HepG2 (cell line): ENCODE results near the gene PUS1. TPM values are rescaled to one million over a fixed set of nuclear protein-coding genes. Genes with fewer than 3 reads are reported as not detected.

Experiments used
- FOXK2 ChIP-seq: fragments of 450-650 bp; IDR thresholded peaks from 2 replicates; pipeline ENCODE4 v1.6.1; 2016
- HNF1A ChIP-seq, 2 experiments: sonication (generic) in 1 of 2; formaldehyde crosslinking in 1 of 2; IDR thresholded peaks; 2 replicates each; pipeline versions ENCODE4 v1.4.0 to v1.6.1; 2016 to 2020; ENCODE audit warnings: borderline replicate concordance in 1 of 2, low read depth in 1 of 2, mild to moderate bottlenecking in 1 of 2, missing genetic modification reagents in 1 of 2
- JUNB ChIP-seq: sonication (generic); formaldehyde crosslinking; IDR thresholded peaks from 2 replicates; pipeline ENCODE4 v1.8.0; 2022; ENCODE audit warnings: missing genetic modification reagents, mild to moderate bottlenecking, borderline replicate concordance
- MNT ChIP-seq: fragments of 450-650 bp; IDR thresholded peaks from 2 replicates; pipeline ENCODE4 v1.6.1; 2016
- MTA1 ChIP-seq: sonication (generic); formaldehyde crosslinking; IDR thresholded peaks from 2 replicates; pipeline ENCODE4 v1.4.0; 2020; ENCODE audit warnings: missing genetic modification reagents, mild to moderate bottlenecking, borderline replicate concordance
- MXI1 ChIP-seq: IDR thresholded peaks from 3 replicates; pipeline ENCODE4 v1.6.1; 2012; ENCODE audit warnings: low read depth, low read length, inconsistent platforms, borderline replicate concordance
- NFE2L1 ChIP-seq: sonication (generic); formaldehyde crosslinking; IDR thresholded peaks from 2 replicates; pipeline ENCODE4 v1.4.0; 2020; ENCODE audit warnings: missing genetic modification reagents, mild to moderate bottlenecking, borderline replicate concordance
- NONO ChIP-seq, 2 experiments: fragments of 450-650 bp in 1 of 2; sonication (generic) in 1 of 2; formaldehyde crosslinking in 1 of 2; IDR thresholded peaks in 1 of 2; conservative IDR thresholded peaks in 1 of 2; 2 replicates each; pipeline versions ENCODE4 v1.6.1 to v1.8.0; 2017 to 2022; ENCODE audit warnings: mild to moderate bottlenecking in 1 of 2, missing genetic modification reagents in 1 of 2, moderate library complexity in 1 of 2
- NRL ChIP-seq: sonication (generic); formaldehyde crosslinking; IDR thresholded peaks from 2 replicates; pipeline ENCODE4 v1.5.0; 2020; ENCODE audit warnings: missing genetic modification reagents, mild to moderate bottlenecking, moderate library complexity, borderline replicate concordance
- PAF1 ChIP-seq: IDR thresholded peaks from 2 replicates; pipeline ENCODE4 v1.6.1; 2016; ENCODE audit warnings: missing genetic modification reagents, missing compliant biosample characterization
- RARA ChIP-seq: IDR thresholded peaks from 2 replicates; pipeline ENCODE4 v1.6.1; 2016; ENCODE audit warnings: missing genetic modification reagents, missing compliant biosample characterization
- RFX3 ChIP-seq: IDR thresholded peaks from 2 replicates; pipeline ENCODE4 v1.6.1; 2016; ENCODE audit warnings: missing biosample characterization, missing genetic modification reagents
- RXRB ChIP-seq: IDR thresholded peaks from 2 replicates; pipeline ENCODE4 v1.6.1; 2016; ENCODE audit warnings: borderline replicate concordance, missing genetic modification reagents, missing compliant biosample characterization
- TFDP2 ChIP-seq: sonication (generic); formaldehyde crosslinking; IDR thresholded peaks from 2 replicates; pipeline ENCODE4 v1.4.0; 2020; ENCODE audit warnings: missing genetic modification reagents
- ZFY ChIP-seq: sonication (generic); formaldehyde crosslinking; IDR thresholded peaks from 2 replicates; pipeline ENCODE4 v1.4.0; 2020; ENCODE audit warnings: missing genetic modification reagents
- ZNF180 ChIP-seq: sonication (generic); formaldehyde crosslinking; IDR thresholded peaks from 2 replicates; pipeline ENCODE4 v1.4.0; 2020; ENCODE audit warnings: low read depth, missing genetic modification reagents, borderline replicate concordance
- ZNF20 ChIP-seq: sonication (generic); formaldehyde crosslinking; IDR thresholded peaks from 2 replicates; pipeline ENCODE4 v1.4.0; 2020; ENCODE audit warnings: mild to moderate bottlenecking, moderate library complexity, missing genetic modification reagents
- ZNF282 ChIP-seq: fragments of 450-650 bp; IDR thresholded peaks from 2 replicates; pipeline ENCODE4 v1.6.1; 2018; ENCODE audit not compliant: partially characterized antibody
- ZNF331 ChIP-seq: sonication (generic); formaldehyde crosslinking; IDR thresholded peaks from 2 replicates; pipeline ENCODE4 v1.4.0; 2020; ENCODE audit warnings: missing genetic modification reagents
- ZNF788 ChIP-seq: sonication (generic); formaldehyde crosslinking; IDR thresholded peaks from 2 replicates; pipeline ENCODE4 v1.5.0; 2020; ENCODE audit warnings: mild to moderate bottlenecking, missing genetic modification reagents, borderline replicate concordance
- ZNF792 ChIP-seq: IDR thresholded peaks from 2 replicates; pipeline ENCODE4 v1.6.1; 2016
- ZSCAN31 ChIP-seq: sonication (generic); formaldehyde crosslinking; IDR thresholded peaks from 2 replicates; pipeline ENCODE4 v1.5.0; 2020; ENCODE audit warnings: low read depth, mild to moderate bottlenecking, missing genetic modification reagents
- polyA plus RNA-seq, 8 experiments: library from polyadenylated mRNA; depleted of rRNA in 3 of 8; stranded (reverse) in 7 of 8; unstranded in 1 of 8; fragments of >200 nt; fragmentation: Illumina TruSeq in 4 of 8; extraction: Trizol in 4 of 8; gene quantifications; 2 replicates each; pipeline versions ENCODE4 v1.2.1 to v1.2.3, GENCODE V29; 2011 to 2016; ENCODE audit warnings: low read depth in 4 of 8, missing spikeins in 1 of 8, mixed read lengths in 1 of 8; ENCODE audit not compliant: insufficient read depth in 1 of 8
- total RNA-seq, 5 experiments: library from RNA; depleted of rRNA; stranded (reverse); fragments of >200 nt; fragmentation: Illumina TruSeq; extraction: Trizol; gene quantifications; 2 replicates each; pipeline ENCODE4 v1.2.3, GENCODE V29; 2016; ENCODE audit warnings: low read depth in 1 of 5

The PUS1 gene
- total and polyA plus RNA-seq, 2 of the 13 experiments (the other 11 are each of a cell fraction or from before 2014, with no cell fraction given) = 19.2 to 24.7 TPM

GRCh38 chr12:131896080-131896810 is 32.8 kb upstream of the PUS1 start (continued):
- no peak for TF ChIP-seq ZNF282
- TF ChIP-seq ZNF331 (CRISPR knock-in tag) = no peak
- peak; percentile 68 for TF ChIP-seq MNT
- no peak for TF ChIP-seq RFX3 (CRISPR knock-in tag)
- TF ChIP-seq NRL = peak; percentile 21; the same call in 1 of the 2 replicates
- no peak for TF ChIP-seq ZNF20 (CRISPR knock-in tag)
- TF ChIP-seq ZNF788 (CRISPR knock-in tag) = peak; percentile 83
- no peak for TF ChIP-seq HNF1A (IDR thresholded peaks at IDR 0.05; ENCODE audit: low read depth)
- TF ChIP-seq HNF1A (CRISPR knock-in tag; IDR thresholded peaks at IDR 0.05; ENCODE audit: borderline replicate concordance) = peak; percentile 45; the same call in 1 of the 2 replicates
- no peak for TF ChIP-seq ZNF180 (CRISPR knock-in tag)
- no peak for TF ChIP-seq PAF1 (CRISPR knock-in tag)
- peak; percentile 94; the same call in 2 of the 3 replicates for TF ChIP-seq MXI1
- 0 out of 2 replicates have a peak, but pooled peaks have one; percentile 19 for TF ChIP-seq ZNF792 (CRISPR knock-in tag)
- TF ChIP-seq NFE2L1 (CRISPR knock-in tag) = peak; percentile 81; the same call in 1 of the 2 replicates
- TF ChIP-seq NONO (IDR thresholded peaks at IDR 0.05) = no peak
- TF ChIP-seq NONO (CRISPR knock-in tag; conservative IDR thresholded peaks at IDR 0.05) = 0 out of 2 replicates have a peak, but pooled peaks have one; percentile 49
- 0 out of 2 replicates have a peak, but pooled peaks have one; percentile 24 for TF ChIP-seq MTA1 (CRISPR knock-in tag)
- TF ChIP-seq RARA = peak; percentile 52
- TF ChIP-seq TFDP2 (CRISPR knock-in tag) = peak; percentile 35; the same call in 1 of the 2 replicates
- peak; percentile 46; the same call in 1 of the 2 replicates for TF ChIP-seq ZSCAN31 (CRISPR knock-in tag)
- TF ChIP-seq JUNB (CRISPR knock-in tag) = no peak
- peak; percentile 90 for TF ChIP-seq ZFY (CRISPR knock-in tag)
- TF ChIP-seq FOXK2 = peak; percentile 64; the same call in 1 of the 2 replicates
- peak; percentile 72 for TF ChIP-seq RXRB (CRISPR knock-in tag)
